ENCODE measurements around the gene ADAMTSL3.

- TF ChIP-seq CTCF (IDR thresholded peaks at IDR 0.05) (no peak), POLR2A (IDR thresholded peaks at IDR 0.05) (no peak)
Measured at GRCh38 chr15:83656192-83656591, 2.3 kb downstream of the ADAMTSL3 start.
